SKM-1 treated with dmso at 0.1 percent for 144 hours (cell line): ENCODE measurements around the gene PARD3B.

Source experiments
- DNase-seq: peaks from one replicate; lab custom pipeline; 2025; ENCODE audit not compliant: unreplicated experiment; lab: John Stamatoyannopoulos, UW

Gene PARD3B

GRCh38 chr2:205041472-205042130 is 496.3 kb downstream of the PARD3B start:
- no peak for DNase-seq

DNA sequence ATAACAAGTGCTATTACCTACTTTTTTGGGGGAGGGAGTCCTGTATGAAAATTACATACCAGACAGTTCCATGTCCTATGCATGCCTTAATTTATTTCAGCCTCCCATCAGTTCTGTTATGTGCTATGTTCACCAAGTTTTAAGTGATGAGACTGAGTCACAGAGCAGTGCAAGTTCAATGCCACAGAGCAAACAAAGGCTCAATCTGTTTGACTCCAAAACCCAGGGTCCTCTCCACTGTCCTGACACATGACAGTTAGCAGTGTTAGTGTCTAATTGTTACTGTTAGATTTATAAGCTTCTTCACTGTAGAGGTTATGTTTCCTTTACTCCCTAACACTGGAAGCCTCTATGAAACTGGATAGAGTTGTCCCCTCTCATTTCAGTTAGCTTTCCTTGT is 498.0 kb downstream of the PARD3B start:
- DNase-seq = no peak

DNA sequence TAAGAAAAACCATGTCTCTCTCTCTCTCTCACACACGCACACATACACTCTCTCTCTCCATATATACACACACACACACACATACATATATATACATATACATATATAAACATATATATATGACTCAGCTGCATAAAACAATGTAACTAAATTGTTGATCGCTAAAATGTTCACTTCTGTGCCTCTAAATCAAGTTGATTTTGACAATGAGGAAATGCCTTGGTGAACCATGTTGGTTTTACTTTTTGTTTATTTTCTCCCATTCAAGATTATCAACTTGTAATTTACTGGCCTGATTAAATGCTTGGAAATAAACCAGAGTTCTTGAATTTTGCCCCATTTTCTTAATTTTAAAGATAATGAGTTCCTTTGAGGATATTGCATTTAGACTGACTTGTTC is 500.4 kb downstream of the PARD3B start:
- no peak for DNase-seq

- no peak for DNase-seq
Measured at GRCh38 chr2:205047273-205047839, 502.1 kb downstream of the PARD3B start.

- DNase-seq = no peak
Measured at GRCh38 chr2:205051417-205051816, 506.1 kb downstream of the PARD3B start.

DNA sequence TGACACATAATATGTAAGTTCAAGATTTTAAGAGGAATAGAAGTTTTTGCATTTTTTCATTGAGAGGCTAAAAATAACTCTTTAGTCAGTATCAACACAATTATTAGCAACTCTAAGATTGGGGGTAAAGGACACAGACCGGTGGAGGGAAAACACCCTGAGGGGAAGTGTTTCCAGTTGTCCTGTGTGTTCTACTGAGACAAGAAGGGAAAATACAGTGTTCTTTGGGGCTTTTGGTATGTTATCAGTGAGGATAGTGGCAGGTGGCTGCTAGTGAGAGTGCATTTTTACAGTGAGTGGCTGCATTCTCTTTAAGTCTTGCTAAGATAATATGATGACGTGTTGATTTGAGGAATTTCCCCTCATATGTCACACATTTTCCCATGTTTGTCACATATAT is 507.5 kb downstream of the PARD3B start:
- no peak for DNase-seq

DNA sequence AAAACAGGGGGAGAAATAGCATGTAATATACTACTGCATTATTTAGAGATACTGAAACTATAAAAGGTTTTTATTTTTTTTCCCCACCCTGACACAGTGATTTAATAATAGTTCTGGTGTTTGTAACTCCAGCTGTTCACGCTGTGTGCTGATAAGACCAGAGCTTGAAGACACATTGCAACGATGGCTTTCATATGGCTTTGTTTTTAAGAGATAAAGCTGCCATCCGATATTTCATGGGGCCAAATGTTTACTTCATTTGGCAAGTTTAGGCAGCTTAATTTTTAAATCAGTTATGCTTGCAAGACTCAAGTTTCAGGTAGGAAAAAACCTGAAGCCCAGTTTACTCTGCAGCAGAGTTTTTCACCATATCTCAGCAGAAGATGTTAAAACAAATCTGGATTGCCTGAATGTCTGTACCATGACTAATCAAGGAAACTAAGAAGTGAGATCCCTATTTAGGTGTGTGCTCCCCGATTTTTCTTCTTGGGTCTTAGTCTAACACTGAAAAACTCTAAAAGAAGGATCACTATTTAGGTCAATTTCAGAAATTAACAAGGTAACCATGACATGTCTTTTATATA is 508.6 kb downstream of the PARD3B start:
- DNase-seq = no peak

DNA sequence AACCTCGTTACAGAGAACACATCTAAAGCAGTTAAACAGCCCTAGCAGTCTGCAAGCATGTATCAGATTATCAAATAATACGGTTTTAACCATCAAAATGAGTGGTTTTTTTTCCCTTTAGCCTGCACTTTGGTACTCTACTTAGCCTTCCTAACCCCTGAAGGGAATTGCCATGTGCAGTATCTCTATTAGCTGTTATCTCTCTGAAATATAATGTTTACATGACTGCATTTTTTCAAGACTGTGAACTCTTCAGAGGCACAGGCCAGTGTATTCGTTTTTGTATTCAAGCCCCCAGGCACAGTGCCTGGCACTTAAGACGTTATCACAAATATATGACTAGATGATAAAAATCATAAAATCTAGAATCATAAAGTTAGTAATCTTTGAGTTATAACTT is 509.5 kb downstream of the PARD3B start:
- DNase-seq = no peak

- no peak for DNase-seq
Measured at GRCh38 chr2:205055251-205055650, 510.0 kb downstream of the PARD3B start.

DNA sequence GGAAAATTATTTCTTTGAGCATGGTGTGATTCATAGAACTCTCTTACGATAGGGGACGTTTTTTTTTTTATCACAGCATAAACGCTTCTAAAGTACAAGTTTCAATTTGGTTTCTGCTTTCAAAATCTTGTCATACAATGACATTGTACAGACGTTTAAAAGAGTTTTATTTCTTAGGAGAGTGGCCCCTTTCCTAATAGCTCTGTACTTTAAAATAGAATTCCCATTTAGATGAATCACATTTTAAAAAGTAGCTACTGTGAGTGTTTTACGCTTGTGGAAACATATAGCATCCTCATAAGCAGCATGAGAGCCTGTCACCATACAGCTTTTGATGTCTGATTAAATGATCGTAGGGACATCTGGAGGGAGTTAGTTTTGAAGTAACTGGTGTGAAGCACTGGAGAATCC is 510.9 kb downstream of the PARD3B start:
- DNase-seq = no peak

- DNase-seq = no peak
Measured at GRCh38 chr2:205058409-205058808, 513.1 kb downstream of the PARD3B start.

- DNase-seq = no peak
Measured at GRCh38 chr2:205060269-205060668, 515.0 kb downstream of the PARD3B start.

DNA sequence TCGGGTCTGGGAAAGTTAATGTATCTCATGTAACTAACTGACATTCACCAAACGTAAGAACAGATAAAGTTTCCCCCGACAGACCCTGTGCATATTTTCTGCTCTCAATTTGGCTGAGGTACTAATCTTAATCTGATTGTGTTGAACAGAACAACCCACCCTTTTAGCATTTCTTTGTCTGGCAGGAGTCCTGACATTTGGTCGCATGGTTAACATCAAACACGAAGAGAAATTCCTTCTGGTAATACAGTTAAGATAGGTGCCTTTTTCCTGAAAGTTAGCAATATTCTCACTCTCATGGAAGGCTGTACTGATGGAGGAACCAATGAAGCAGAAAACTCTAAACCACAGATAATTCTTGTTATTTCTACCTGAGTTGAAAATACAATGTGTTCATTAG is 520.8 kb downstream of the PARD3B start:
- no peak for DNase-seq

GRCh38 chr2:205069928-205070327 is 524.7 kb downstream of the PARD3B start:
- DNase-seq = no peak

DNA sequence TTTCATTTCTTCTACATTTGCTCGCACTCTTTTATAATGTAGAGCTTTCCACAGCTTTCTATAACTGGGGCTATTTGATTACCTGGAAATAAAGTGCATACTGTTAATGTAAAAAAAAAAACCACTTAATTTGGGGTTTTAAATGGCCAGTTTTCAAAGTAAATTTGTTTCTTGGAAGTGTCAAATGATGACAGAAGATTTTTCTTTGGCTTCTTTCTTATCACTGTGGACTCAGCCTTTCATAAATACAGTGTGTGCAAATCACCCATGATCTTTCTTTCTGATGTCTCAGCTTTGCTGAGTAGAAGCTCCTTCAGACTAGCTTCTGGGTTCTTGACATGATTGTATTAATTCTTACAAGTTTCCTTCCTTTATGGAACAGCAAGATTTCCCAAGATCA is 525.6 kb downstream of the PARD3B start:
- no peak for DNase-seq

- no peak for DNase-seq
Measured at GRCh38 chr2:205073433-205074020, 528.3 kb downstream of the PARD3B start.

DNA sequence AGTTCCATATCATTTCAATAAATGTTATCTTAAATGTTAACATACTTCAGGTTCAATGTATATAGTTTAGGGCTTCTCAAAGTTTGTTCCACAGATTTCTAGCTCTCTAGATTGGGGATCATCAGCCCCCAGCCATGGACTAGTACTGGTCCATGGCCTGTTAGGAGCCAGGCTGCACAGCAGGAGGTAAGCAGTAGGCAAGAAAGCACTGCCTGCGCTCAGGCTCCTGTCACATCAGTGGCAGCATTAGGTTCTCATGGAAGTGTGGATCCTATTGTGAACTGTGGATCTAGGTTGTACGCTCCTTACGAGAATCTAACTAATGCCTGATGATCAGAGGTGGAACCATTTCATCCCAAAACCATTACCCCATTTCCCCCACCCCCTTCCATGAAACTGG is 531.1 kb downstream of the PARD3B start:
- no peak for DNase-seq

GRCh38 chr2:205077159-205077558 is 531.9 kb downstream of the PARD3B start:
- no peak for DNase-seq

DNA sequence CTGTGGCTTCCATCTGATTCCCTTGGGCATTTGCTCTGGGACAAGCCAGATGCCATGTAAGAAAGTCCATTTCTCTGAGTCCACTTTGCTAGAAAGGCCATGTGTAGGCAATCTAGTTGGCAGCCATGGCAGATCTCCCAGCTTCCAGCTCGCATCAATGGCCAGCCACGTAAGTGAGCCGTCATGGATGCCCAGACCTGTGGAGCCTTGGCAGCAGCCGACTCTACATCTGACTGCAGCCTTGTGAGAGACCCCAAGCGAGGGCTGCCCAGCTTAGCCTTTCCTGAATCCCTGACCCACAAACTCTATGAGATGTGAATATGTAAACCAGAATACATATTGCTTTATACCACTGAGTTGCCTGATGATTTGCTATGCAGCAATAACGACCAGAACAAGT is 533.5 kb downstream of the PARD3B start:
- DNase-seq = no peak

- DNase-seq = no peak
Measured at GRCh38 chr2:205079173-205079572, 533.9 kb downstream of the PARD3B start.

DNA sequence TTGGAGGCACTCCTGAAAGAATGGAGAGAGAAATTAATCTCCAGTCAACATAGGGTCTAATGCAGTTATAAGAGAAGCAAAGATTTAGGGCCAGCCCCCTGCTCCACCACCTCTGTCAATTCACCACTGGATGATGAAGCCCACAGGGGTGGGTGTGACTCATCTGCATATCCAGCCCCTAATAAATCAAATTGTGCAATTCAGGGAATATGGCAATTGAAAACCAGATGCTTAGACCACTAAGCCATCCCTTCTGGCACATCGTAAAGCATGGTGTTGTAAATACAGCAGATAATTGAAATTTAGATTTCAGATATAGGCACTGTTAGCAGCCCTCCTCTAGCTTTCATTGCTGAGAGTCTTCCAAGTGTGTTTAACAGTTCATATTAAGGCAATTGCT is 541.4 kb downstream of the PARD3B start:
- no peak for DNase-seq

GRCh38 chr2:205087862-205088261 is 542.6 kb downstream of the PARD3B start:
- no peak for DNase-seq
